Measurements from ENCODE around the gene DSN1.
A peak's percentile ranks its signal among the peaks of the same experiment; 100 is the strongest.

Gene DSN1

GRCh38 chr20:36795691-36796090 lies 22.1 kb upstream of the DSN1 start:
- no peak for DNase-seq

- no peak for DNase-seq
These were observed 20.5 kb upstream of the DSN1 start for GRCh38 chr20:36794116-36794474.

GRCh38 chr20:36793294-36794115 lies 19.9 kb upstream of the DSN1 start:
- no peak for DNase-seq

GRCh38 chr20:36792422-36792821 lies 18.9 kb upstream of the DSN1 start:
- DNase-seq: peak; percentile 50

GRCh38 chr20:36791862-36792261 lies 18.3 kb upstream of the DSN1 start:
- no peak for DNase-seq

- no peak for DNase-seq
These were observed 13.1 kb upstream of the DSN1 start for GRCh38 chr20:36786663-36787062.

GRCh38 chr20:36786246-36786645 lies 12.7 kb upstream of the DSN1 start:
- no peak for DNase-seq

- DNase-seq: no peak
These were observed 11.7 kb upstream of the DSN1 start for GRCh38 chr20:36785308-36785707.

GRCh38 chr20:36784900-36785299 lies 11.3 kb upstream of the DSN1 start:
- DNase-seq: no peak

- DNase-seq: no peak
These were observed 10.6 kb upstream of the DSN1 start for GRCh38 chr20:36784116-36784515.

GRCh38 chr20:36779656-36780025 lies 6.1 kb upstream of the DSN1 start:
- DNase-seq: no peak

GRCh38 chr20:36778831-36779655 lies 5.5 kb upstream of the DSN1 start:
- DNase-seq: no peak

- no peak for DNase-seq
These were observed 4.0 kb upstream of the DSN1 start for GRCh38 chr20:36777576-36777975.

- no peak for DNase-seq
These were observed 3.6 kb upstream of the DSN1 start for GRCh38 chr20:36777167-36777566.

GRCh38 chr20:36775826-36776225 lies 2.3 kb upstream of the DSN1 start:
- DNase-seq: no peak

- DNase-seq: no peak
These were observed 1.6 kb upstream of the DSN1 start for GRCh38 chr20:36775196-36775595.

- no peak for DNase-seq
These were observed 411 bp downstream of the DSN1 start for GRCh38 chr20:36773107-36773596.

- DNase-seq: no peak
These were observed 2.9 kb downstream of the DSN1 start for GRCh38 chr20:36770680-36771079.

GRCh38 chr20:36768768-36769430 lies 4.7 kb downstream of the DSN1 start:
- no peak for DNase-seq

- no peak for DNase-seq
These were observed 12.4 kb downstream of the DSN1 start for GRCh38 chr20:36761125-36761524.

GRCh38 chr20:36760647-36761046 lies 12.9 kb downstream of the DSN1 start:
- DNase-seq: no peak

GRCh38 chr20:36758276-36758675 lies 15.3 kb downstream of the DSN1 start:
- DNase-seq: no peak

GRCh38 chr20:36756496-36756895 lies 17.1 kb downstream of the DSN1 start:
- no peak for DNase-seq
